ENCODE results near the gene SCARB1.
A peak's percentile ranks its signal among the peaks of the same experiment; 100 is the strongest.
"Not testable (repeated sequence)": the region's sequence is repeated elsewhere in the genome, so short reads cannot be mapped to it uniquely, and the experiment has no call there.

SCARB1 gene

GRCh38 chr12:124863416-124864325, at the start of gene SCARB1:
Gene SCARB1 (minus strand): TSS chr12:124863864. CDS start chr12:124863720, 144 bp downstream.
- DNase-seq (ENCODE audit: low spot score), result peak; percentile 91

DNA sequence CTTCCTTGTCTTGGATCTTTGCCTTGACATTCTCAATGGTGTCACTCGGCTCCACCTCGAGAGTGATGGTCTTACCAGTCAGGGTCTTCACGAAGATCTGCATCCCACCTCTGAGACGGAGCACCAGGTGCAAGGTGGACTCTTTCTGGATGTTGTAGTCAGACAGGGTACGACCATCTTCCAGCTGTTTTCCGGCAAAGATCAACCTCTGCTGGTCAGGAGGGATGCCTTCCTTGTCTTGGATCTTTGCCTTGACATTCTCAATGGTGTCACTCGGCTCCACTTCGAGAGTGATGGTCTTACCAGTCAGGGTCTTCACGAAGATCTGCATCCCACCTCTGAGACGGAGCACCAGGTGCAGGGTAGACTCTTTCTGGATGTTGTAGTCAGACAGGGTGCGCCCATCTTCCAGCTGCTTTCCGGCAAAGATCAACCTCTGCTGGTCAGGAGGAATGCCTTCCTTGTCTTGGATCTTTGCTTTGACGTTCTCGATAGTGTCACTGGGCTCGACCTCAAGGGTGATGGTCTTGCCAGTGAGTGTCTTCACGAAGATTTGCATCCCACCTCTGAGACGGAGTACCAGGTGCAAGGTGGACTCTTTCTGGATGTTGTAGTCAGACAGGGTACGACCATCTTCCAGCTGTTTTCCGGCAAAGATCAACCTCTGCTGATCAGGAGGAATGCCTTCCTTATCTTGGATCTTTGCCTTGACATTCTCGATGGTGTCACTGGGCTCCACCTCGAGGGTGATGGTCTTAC, 49.0 kb upstream of the SCARB1 start:
- DNase-seq (ENCODE audit: low spot score), result not testable (repeated sequence)

DNA sequence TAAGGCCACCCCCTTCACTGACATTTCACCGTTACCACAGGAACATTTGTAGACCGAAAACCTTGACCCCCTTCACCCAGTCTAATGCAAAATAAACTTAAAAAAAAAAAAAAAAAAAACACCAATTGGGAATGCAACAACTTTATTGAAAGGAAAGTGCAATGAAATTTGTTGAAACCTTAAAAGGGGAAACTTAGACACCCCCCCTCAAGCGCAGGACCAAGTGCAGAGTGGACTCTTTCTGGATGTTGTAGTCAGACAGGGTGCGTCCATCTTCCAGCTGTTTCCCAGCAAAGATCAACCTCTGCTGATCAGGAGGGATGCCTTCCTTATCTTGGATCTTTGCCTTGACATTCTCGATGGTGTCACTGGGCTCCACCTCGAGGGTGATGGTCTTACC, 47.9 kb upstream of the SCARB1 start:
- not testable (repeated sequence) for DNase-seq (ENCODE audit: low spot score)

DNA sequence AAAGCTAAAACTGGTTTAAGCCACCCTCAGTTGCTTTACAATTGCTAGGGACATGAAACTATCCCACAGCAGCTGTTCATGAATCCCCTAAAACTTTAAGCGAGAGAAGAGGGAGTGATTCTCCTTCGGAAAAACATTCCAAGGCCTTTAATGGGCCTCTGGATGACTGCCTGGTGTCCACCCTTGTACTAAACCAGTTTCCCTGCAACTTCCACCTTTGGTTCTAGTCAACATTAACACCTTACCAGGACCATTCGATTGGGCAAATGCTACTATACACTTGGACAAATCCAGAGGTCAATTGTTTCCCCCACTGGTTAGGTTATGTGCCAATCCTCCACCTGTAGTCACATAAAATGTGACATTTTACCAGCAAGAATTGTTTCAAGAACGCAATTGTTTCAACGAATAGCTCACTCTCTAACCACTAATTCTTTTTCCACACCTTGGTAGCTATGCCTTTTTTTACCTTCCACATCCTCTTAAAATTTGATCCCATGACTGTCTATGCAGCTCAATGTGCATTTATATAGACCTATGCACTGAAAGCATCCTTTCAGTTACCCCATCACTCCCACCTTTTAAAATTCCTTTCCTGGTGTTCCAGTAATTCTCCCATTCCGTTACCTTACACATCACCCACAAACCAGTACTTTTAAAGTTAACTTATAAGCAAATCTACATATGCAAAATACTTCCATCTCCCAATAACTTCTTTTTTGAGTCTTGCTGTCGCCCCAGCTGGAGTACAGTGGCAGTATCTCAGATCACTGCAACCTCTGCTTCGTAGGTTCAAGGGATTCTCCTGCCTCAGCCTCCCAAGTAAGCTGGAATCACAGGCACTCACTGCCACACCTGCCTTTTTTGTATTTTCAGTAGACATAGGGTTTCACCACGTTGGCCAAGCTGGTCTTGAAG, 47.2 kb upstream of the SCARB1 start:
- no peak for DNase-seq (ENCODE audit: low spot score)

GRCh38 chr12:124909831-124910560, 46.3 kb upstream of the SCARB1 start:
- no peak for DNase-seq (ENCODE audit: low spot score)

GRCh38 chr12:124906606-124907261, 43.1 kb upstream of the SCARB1 start:
- DNase-seq (ENCODE audit: low spot score), result peak; percentile 91

DNA sequence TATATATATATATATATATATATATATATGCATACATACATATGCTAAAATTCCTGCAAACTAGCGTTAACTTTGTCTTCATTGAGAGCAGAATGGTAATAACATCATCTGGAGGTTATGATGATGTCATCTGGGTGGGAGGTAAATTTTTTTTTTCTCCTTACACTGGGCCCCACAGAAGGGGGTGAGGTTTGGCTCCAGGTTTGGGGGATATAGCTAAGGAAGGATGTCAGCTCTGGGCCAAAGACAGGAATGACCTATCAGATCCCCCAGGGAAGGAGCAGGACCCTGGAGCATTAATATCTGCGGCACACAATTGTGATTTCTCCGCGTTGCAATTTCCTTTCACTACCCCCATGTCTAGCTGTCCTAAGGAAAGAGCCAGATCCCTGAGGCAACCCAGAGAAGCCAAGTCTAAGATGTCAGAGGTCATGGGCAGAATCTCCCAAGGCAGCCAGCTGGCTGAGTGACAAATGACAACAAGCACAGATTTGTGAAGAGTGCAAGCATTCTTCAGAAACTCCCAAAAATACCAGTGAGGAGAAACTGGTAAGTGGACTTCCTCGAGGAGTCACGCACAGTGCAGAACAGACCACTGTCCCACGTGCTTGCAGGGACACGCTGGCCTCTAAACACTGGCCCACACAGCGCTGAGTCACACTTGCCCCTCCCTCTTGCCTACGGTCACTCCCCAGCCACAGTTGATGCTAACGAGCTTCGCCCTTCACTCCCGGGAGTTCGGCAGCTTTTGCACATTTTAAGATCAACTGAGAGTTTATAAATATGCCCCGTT, 40.8 kb upstream of the SCARB1 start:
- peak; percentile 95 for DNase-seq (ENCODE audit: low spot score)

DNA sequence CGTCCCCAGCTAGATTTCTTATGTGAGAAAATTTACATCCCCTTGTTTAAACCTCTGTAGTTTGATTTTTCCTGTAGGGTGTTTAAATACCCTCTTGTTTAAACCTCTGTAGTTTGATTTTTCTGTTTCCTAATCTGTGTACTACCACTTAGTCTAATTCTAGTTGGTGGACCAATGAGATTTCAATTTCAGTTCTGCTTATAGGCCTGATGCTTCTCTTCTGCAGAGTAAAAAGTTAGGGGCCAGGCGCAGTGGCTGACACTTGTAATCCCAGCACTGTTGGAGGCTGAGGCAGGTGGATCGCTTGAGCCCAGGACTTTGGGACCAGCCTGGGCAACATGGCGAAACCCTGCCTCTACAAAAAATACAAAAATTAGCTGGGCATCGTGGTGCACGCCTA, 39.3 kb upstream of the SCARB1 start:
- no peak for DNase-seq (ENCODE audit: low spot score)

GRCh38 chr12:124901003-124901402, 37.3 kb upstream of the SCARB1 start:
- DNase-seq (ENCODE audit: low spot score), result no peak

DNA sequence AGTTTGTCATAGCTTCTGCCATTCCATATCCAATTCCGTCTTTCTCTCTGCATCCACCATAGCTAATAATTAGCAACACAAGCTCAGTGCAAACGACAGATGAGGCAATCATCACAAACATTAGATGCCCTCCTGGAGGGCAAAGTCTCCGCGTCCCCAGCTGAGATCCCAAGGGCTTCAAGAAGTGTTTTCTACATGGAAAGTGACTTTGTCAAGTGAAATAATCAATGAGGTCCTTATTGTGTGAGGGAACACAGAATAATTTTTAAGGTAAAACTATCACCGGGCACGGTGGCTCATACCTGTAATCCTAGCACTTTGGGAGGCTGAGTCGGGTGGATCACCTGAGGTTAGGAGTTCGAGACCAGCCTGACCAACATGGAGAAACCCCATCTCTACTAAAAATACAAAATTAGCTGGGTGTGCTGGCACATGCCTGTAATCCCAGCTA, 36.7 kb upstream of the SCARB1 start:
- not testable (repeated sequence) for DNase-seq (ENCODE audit: low spot score)

DNA sequence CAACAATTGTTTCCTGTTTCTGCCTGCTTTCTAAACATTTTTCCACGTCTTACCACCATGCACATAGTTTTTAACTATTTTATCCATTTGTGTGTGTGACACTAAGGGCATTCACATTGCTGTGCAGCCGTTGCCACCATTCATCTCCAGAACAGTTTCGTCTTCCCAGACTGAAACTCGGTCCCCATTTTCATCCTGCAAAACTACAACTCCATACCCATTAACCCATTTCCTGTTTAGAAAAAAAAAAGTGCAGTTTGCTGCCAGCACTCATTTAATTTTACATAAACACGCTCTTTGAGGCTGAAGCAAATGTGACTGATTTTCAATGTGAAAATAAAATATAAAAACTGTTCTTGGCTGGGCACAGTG, 35.2 kb upstream of the SCARB1 start:
- no peak for DNase-seq (ENCODE audit: low spot score)

DNA sequence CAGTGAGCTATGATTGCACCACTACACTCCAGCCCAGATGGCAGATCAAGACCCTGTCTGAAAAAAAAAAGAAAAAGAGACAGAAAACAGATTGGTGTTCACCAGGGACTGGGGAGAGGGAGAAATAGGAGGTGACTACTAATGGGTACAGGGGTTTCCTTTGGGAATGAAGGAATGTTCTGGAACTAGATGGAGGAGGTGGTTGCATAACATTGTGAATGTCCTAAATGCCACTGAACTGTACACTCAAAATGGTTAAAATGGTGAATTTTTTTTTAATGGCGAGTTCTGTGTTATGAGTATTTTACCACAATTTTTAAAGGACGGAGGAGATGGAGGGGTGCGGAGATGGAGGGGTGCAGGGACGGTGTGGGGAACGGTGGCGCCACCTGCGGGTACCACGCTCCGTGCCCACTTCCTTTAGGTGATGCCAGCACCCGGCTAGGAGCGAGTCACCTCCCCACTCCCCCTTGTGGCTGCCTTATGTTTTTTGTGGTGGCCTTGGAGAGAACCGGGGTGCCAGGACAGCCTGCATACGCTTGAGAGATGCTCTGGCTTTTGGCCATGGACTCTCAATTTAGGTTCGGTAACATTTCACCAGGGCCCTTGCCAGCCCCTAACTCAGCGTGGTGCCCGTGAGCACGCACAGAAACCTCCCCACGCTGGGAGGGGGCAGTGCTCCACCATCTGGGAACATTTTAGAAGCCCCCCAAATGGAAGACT, 34.7 kb upstream of the SCARB1 start:
- no peak for DNase-seq (ENCODE audit: low spot score)

- no peak for DNase-seq (ENCODE audit: low spot score)
These were observed 32.8 kb upstream of the SCARB1 start for GRCh38 chr12:124896461-124896860.

DNA sequence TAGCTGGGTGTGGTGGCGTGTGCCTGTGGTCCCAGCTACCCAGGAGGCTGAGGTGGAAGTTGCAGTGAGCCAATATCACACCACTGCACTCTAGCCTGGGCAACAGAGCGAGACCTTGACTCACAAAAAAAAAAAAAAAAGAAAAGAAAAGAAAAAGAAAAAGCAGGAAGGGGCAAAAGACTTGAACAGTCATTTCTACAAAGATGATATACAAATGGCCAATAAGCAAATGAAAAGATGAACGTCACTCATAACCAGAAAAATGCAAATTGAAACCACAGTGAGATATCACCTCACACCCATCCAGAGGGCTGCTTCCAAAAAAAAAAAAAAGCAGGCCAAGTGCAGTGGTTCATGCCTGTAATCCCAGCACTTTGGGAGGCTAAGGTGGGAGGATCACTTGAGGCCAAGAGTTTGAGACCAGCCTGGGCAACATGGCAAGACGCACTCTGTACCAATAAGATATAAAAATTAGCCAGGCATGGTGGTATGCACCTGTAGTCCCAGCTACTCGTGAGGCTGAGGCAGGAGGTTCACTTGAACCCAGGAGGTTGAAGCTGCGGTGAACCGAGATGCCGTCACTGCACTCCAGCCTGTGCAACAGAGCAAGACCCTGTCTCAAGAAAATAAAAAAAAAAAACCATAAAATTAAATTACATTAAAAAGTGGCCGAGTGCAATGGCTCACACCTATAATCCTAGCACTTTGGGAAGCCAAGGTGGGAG, 30.3 kb upstream of the SCARB1 start:
- DNase-seq (ENCODE audit: low spot score), result no peak

GRCh38 chr12:124888260-124888659, 24.6 kb upstream of the SCARB1 start:
- DNase-seq (ENCODE audit: low spot score), result no peak

GRCh38 chr12:124887766-124888165, 24.1 kb upstream of the SCARB1 start:
- not testable (repeated sequence) for DNase-seq (ENCODE audit: low spot score)

GRCh38 chr12:124884587-124885438, 21.1 kb upstream of the SCARB1 start:
- DNase-seq (ENCODE audit: low spot score), result no peak

Measured in COLO829 (cell line).